Colonic mucosa (tissue), 4 donors: ENCODE data around the gene KDM5A. TPM values are rescaled to one million over a fixed set of nuclear protein-coding genes. Genes with fewer than 3 reads are reported as not detected.

Experiments used
- DNase-seq: peaks from one replicate; pipeline ENCODE4 v3.0.0-alpha.2; 2020
- H3K27ac ChIP-seq: fragments of 200-600 bp; one replicate; pipeline ENCODE4 v1.8.0; 2021
- H3K27me3 ChIP-seq: fragments of 200-600 bp; one replicate; pipeline ENCODE4 v1.8.0; 2021
- H3K36me3 ChIP-seq: fragments of 200-600 bp; one replicate; pipeline ENCODE4 v1.8.0; 2021
- H3K4me1 ChIP-seq: fragments of 200-600 bp; one replicate; pipeline ENCODE4 v1.8.0; 2021; ENCODE audit warnings: mild to moderate bottlenecking
- H3K4me3 ChIP-seq: fragments of 200-600 bp; one replicate; pipeline ENCODE4 v1.8.0; 2021
- H3K9ac ChIP-seq, 2 donors: one replicate each; pipeline ENCODE4 v1.7.0; 2013; ENCODE audit warnings: control low read depth in 2 of 2, low read depth in 2 of 2, low read length in 2 of 2
- H3K9me3 ChIP-seq: fragments of 200-600 bp; one replicate; pipeline ENCODE4 v1.8.0; 2021
- CTCF ChIP-seq: fragments of 200-600 bp; IDR thresholded peaks from one replicate; pipeline ENCODE4 v1.8.0; 2022; ENCODE audit warnings: antibody characterized with exemption, mild to moderate bottlenecking
- intact Hi-C: fragments of 100-400 bp; cut with DNase I; formaldehyde crosslinking; loops from one replicate; pipeline ENCODE4 v1.14.1; 2022
- total RNA-seq, 2 donors: library from RNA; stranded (reverse); fragmentation: NEBNext Ultra II Directional in 1 of 2; extraction: Animal tissue kit (Norgen Biotek cat#: 25700) in 1 of 2; gene quantifications; one replicate each; pipeline ENCODE4 v1.2.1, GENCODE V29; 2021
- donor health status: healthy.
- donor health status: DM: no; HTN: no; CAD: no.
- donor health status: DM: no; HTN: no; CAD: no.

Gene KDM5A
- total RNA-seq, 2 donors from 2014 or later = 60.3 to 64.3 TPM

DNA sequence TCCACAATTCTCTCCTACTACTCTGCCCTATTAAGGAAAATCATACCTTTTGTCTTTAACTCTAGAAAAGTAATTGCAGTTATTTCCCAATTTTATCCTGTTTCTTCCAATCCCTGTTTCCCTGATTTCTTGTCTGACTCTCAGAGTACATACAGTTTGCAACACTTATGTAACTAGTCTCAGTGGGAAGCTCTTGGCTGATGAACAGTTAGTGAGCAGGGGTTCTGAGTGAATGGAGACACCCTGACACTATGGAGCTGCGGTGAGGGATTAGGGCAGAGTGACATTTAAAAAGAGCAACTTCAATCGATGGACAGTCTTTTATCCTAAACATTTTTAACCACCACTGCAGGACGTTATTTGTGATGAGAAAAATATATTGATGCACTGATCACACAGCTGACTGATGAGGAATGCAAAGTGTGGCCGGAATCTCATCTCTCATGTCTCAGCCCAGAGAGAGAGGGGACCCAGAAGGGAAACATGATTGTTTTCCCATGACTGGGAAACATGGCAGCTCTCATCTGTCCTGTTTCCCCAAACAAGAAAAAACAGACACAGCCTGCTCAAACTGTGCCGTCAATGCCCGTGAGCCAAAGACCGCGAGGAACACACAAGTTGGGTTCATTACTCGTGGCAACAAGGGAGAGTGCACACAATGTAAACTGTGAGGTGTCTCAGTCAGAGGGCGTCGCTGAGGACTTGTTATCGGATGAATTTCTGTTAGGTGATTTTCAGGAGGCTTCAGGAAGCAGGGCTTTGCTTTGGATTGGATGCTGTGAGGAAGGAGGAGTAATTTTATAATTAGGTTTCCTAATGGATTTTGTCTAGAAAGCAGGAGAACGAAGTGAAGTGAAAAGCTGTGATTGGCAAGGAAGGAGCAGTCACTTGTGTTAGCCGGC is 121.3 kb downstream of the KDM5A start:
- no peak for TF ChIP-seq CTCF
- no peaks in the 10 kb centered on the region for H3K4me1 ChIP-seq
- no peaks in the 10 kb centered on the region for H3K27me3 ChIP-seq
- H3K36me3 ChIP-seq = no peaks in the 10 kb centered on the region
- no peak overlapping the region for H3K27ac ChIP-seq
- no peak for DNase-seq
- no peak overlapping the region for H3K9ac ChIP-seq
- intact Hi-C loops = no loop called here
- no peak overlapping the region for H3K4me3 ChIP-seq
- no peaks in the 10 kb centered on the region for H3K9me3 ChIP-seq

GRCh38 chr12:265096-265495 is 124.0 kb downstream of the KDM5A start:
- Histone ChIP-seq H3K36me3 (no peaks in the 10 kb centered on the region), H3K27me3 (no peaks in the 10 kb centered on the region), H3K4me1 (no peaks in the 10 kb centered on the region), H3K9me3 (no peaks in the 10 kb centered on the region), H3K27ac (no peak overlapping the region), H3K9ac (no peak overlapping the region), H3K4me3 (no peak overlapping the region)
- DNase-seq = no peak
- intact Hi-C loops = no loop called here
- TF ChIP-seq CTCF = no peak

DNA sequence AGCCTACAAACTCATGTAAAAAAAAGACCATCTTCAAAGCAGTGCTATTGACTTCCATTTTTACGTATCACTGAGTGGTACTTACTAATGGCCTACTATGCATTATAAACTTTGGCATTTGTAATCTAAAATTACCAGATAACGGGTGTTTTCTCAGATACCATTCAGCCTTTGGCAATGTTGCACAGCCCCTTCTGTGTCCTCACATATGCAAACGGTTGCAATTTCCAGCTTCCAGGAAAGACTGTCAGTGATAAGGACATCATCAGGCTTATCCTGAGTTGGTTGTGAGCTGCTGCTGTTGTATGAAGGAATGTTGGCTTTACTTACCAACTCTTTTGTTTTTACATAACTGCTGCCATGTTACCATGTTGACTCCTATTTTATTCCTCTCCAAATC is 124.9 kb downstream of the KDM5A start:
- Histone ChIP-seq H3K4me3 (no peak overlapping the region), H3K27me3 (no peaks in the 10 kb centered on the region), H3K9ac (no peak overlapping the region), H3K9me3 (no peaks in the 10 kb centered on the region), H3K27ac (no peak overlapping the region), H3K36me3 (no peaks in the 10 kb centered on the region), H3K4me1 (no peaks in the 10 kb centered on the region)
- DNase-seq = no peak
- TF ChIP-seq CTCF = no peak
- intact Hi-C loops = no loop called here

DNA sequence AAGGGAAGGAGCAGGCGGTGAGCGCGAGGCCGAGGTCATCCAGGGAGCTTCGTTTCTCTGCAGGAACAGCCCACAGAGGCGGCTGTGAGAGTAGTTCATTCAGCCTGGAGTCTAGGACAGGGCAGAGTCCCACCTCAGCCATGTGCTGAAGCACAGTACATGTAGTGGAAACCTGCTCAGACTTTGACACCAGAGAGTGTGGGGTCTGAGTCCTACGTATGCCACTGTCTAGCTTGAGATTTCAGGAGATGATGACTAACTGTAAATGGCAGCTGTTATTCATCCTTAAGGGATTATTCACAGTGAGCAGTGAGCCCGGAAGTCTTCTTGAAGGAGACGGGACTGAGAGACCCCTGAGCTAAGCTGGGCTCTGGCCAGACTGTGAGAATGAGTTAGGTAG is 125.5 kb downstream of the KDM5A start:
- intact Hi-C loops = no loop called here
- TF ChIP-seq CTCF = no peak
- H3K9ac ChIP-seq = no peak overlapping the region
- H3K4me3 ChIP-seq = no peak overlapping the region
- H3K36me3 ChIP-seq = no peaks in the 10 kb centered on the region
- DNase-seq = no peak
- no peaks in the 10 kb centered on the region for H3K4me1 ChIP-seq
- H3K27me3 ChIP-seq = no peaks in the 10 kb centered on the region
- no peak overlapping the region for H3K27ac ChIP-seq
- no peaks in the 10 kb centered on the region for H3K9me3 ChIP-seq

DNA sequence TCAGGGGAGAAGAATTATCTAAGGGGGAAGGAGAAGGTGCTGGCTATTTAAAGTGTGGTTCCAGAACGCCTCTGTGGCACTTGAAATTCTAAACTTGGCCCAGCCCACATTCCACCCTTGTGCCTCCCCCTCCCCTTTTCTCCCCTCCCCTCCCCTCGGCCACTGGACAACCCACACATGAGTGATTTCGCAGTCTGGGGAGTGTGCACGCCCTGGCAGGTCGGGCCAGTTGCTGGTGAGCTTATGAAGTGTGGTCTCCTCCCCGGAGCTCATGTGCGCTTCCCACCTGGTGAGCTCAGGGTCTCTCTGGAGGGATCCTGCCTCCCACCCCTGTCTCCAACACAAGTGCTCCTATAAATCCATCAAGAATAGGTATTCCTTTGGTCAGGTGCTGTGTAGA is 126.3 kb downstream of the KDM5A start, which contains the start of gene SLC6A13:
TSS of gene SLC6A13 (minus strand) at position 20 of the 400 bp plus-strand sequence. CDS start 2,784 bp downstream, outside the sequence.
- H3K27me3 ChIP-seq = no peaks in the 10 kb centered on the region
- intact Hi-C loops = no loop called here
- H3K9ac ChIP-seq = no peak within 1 kb of the TSS
- H3K4me3 ChIP-seq = no peak within 1 kb of the TSS
- no peaks in the 10 kb centered on the region for H3K9me3 ChIP-seq
- no peak for DNase-seq
- TF ChIP-seq CTCF = no peak
- no peaks in the 10 kb centered on the region for H3K4me1 ChIP-seq
- no peaks in the 10 kb centered on the region for H3K36me3 ChIP-seq
- H3K27ac ChIP-seq = no peak within 1 kb of the TSS
